GM19025 (cell line): ENCODE results near the gene ARHGAP32.

ENCODE experiments used
- ATAC-seq: cut with Tn5 transposase; IDR thresholded peaks from one replicate; pipeline ENCODE4 v1.9.1; 2021; ENCODE audit warnings: mild to moderate bottlenecking, low read depth, moderate library complexity; ENCODE audit not compliant: unreplicated experiment

ARHGAP32 gene

DNA sequence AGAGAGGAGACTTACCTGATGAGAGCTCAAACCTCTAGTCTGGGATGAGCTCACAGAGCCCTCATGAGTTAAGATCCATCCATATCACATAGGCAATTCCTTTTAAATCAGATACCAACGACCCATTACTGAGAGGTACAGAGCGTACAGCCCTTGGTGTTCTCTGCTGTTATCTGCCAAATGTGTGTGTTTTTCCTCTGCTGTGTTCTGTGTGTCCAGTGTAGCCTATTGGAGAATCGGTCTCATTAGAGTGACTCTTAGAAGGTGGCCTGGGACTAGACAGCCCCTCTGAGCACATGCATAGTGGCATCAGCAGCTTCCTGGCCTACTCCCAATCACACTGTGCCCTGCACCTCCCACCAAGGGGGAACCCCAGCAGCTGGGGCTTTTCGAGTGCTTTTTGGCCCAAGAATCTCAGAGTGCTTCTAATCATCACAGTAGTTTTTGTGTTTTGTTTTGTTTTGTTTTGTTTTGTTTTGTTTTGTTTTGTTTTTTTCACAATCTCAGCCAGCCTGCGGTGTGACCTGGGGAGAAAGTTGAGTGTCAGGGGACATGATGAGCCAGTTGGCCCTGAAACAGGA is 274.9 kb downstream of the ARHGAP32 start:
- ATAC-seq, result peak; percentile 50

DNA sequence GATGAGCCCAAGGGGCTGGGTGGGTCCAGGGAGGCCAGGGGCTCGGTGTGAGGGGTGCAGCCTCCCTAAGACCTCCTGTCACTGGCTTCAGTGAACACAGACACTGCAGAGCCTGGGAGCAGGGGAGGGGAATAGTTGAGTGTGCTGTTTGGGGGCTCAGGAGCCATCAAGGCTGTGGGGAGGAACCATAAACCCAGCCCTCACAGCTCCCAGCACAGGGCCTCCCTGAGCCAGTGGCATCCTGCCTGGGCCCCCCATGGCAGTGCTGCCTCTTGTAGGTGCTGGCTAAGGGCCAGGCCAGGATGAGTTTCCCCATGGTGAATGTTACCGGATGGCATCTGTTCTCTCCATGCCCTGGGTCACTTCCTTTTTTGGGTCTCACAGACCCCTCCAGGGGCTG is 275.4 kb downstream of the ARHGAP32 start:
- ATAC-seq, result no peak

DNA sequence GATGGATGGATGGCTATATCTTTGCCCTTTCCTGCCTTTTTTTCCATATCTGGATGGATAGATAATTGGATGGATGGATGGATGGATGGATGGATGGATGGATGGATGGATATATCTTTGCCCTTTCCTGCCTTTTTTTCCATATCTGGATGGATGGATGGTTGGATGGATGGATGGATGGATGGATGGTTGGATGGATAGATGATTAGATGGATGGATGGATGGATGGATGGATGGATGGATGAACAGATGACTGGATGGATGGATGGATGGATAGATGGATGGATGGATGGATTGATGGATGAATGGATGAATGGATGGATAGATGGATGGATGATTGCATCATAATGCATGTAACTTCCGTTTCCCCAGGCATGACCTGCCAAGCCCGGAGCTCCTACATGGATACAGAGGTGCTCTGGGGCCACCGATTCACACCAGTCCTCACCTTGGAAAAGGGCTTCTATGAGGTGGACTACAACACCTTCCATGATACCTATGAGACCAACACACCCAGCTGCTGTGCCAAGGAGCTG is 276.0 kb downstream of the ARHGAP32 start:
- ATAC-seq, result no peak

GRCh38 chr11:128915149-128915521 is 277.0 kb downstream of the ARHGAP32 start:
- ATAC-seq, result no peak
